Osteoblast (primary cell): Measurements from ENCODE around the gene CREB3. TPM values are rescaled to one million over a fixed set of nuclear protein-coding genes. Genes with fewer than 3 reads are reported as not detected.

Experiments used
- DNase-seq: peaks from one replicate; pipeline ENCODE4 v3.0.0; 2011; ENCODE audit warnings: low spot score, mixed read lengths; ENCODE audit not compliant: insufficient read length; ENCODE audit errors: missing footprints
- H2AFZ ChIP-seq: 2 replicates; pipeline ENCODE4 v1.6.0; 2011; ENCODE audit warnings: mild to moderate bottlenecking, low read length
- H3K27ac ChIP-seq: 2 replicates; pipeline ENCODE4 v1.5.1; 2011; ENCODE audit warnings: mild to moderate bottlenecking, low read depth, low read length, moderate library complexity
- H3K27me3 ChIP-seq: 2 replicates; pipeline ENCODE4 v1.6.0; 2012; ENCODE audit warnings: mild to moderate bottlenecking, control low read depth, inconsistent platforms, low read length, moderate library complexity; ENCODE audit not compliant: insufficient read depth
- H3K36me3 ChIP-seq: 2 replicates; pipeline ENCODE4 v1.5.1; 2011; ENCODE audit warnings: mild to moderate bottlenecking, low read length, control low read depth, moderate library complexity; ENCODE audit not compliant: insufficient read depth
- H3K4me1 ChIP-seq: 2 replicates; pipeline ENCODE4 v1.5.1; 2011; ENCODE audit warnings: mild to moderate bottlenecking, low read length, control low read depth, moderate library complexity; ENCODE audit not compliant: insufficient read depth
- H3K4me2 ChIP-seq: 2 replicates; pipeline ENCODE4 v1.6.0; 2011; ENCODE audit warnings: mild to moderate bottlenecking, low read length; ENCODE audit not compliant: insufficient read depth
- H3K4me3 ChIP-seq: fragments of 200-600 bp; sonication (generic); 3 replicates; pipeline ENCODE4 v1.5.1; 2012; ENCODE audit warnings: mild to moderate bottlenecking, low read length, inconsistent platforms; ENCODE audit not compliant: insufficient read depth
- H3K79me2 ChIP-seq: 2 replicates; pipeline ENCODE4 v1.6.0; 2012; ENCODE audit warnings: mild to moderate bottlenecking, low read length, control low read depth, inconsistent platforms; ENCODE audit not compliant: insufficient read depth
- H3K9me3 ChIP-seq: 2 replicates; pipeline ENCODE4 v1.5.1; 2011; ENCODE audit warnings: low read depth, low read length, control low read depth
- H4K20me1 ChIP-seq: 2 replicates; pipeline ENCODE4 v1.6.0; 2012; ENCODE audit warnings: mild to moderate bottlenecking, low read length, control low read depth; ENCODE audit not compliant: insufficient read depth
- total RNA-seq: library from RNA; depleted of rRNA; stranded (reverse); fragments of >200 nt; gene quantifications from 2 replicates; pipeline ENCODE4 v1.2.3, GENCODE V29; 2012
- TF ChIP-seq, protein P1 (sequence below): IDR thresholded peaks from 2 replicates; pipeline ENCODE4 v1.5.1; 2011; ENCODE audit warnings: mild to moderate bottlenecking, low read depth, low read length, moderate library complexity; ENCODE audit errors: extremely low read depth

The CREB3 gene
- total RNA-seq, 1 donor = 64.8 TPM

DNA sequence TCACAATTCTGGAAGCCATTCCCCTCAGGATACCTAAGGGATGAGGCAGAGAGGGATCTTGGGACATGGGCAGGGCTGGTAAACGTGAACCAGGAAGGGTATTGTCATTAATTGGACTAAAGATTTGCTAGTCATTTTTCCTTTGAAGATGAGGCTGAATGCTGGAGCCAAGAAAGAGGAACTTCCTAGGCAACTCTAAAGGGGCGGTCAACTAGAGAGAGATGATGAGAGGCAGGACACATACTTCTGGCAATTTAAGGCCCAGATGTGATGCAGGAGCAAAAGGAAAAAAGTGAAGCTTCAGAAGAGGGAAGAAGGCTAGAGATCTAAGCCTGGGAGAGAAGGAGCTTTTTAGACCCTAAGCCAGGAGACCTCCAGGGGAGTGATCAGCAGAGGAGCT, 11.0 kb downstream of the CREB3 start:
- Histone ChIP-seq H3K79me2 (peaks cover 58% of the 10 kb centered on the region), H3K36me3 (peaks cover 59% of the 10 kb centered on the region)

DNA sequence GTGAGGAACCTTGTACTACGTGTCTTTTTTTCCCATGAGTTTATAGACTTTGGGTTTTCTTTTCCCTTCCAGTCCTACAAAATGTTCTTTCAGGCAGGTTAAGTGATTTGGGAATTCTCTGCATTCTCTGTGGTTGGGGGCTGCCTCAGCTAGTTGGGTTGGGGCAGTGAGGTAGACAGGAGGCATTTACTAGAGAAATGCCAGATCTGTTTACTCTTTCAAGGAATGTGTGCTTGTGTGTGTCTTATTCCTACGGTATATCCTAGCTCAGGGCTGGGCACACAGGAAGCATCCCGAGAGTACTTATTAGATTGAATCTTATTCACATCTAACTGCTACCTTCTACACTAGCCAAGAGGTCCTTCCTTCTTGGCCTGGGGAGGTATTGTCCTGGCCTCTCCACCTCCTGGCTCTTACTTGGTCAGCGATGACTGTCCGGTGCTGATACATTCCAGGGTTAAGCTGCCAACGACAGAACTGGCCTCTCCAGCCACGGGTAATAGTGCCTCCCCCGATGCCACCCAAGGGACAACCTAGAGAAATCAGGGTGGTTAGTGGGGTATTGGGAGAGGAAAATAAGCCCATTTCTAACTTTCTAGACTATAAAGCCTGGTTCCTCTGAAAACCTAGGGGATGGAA, 11.5 kb downstream of the CREB3 start:
- H3K36me3 ChIP-seq = peaks cover 54% of the 10 kb centered on the region
- peaks cover 63% of the 10 kb centered on the region for H3K79me2 ChIP-seq
- H3K27me3 ChIP-seq = no peaks in the 10 kb centered on the region
- no peak overlapping the region for H2AFZ ChIP-seq
- H3K27ac ChIP-seq = no peak overlapping the region
- H3K4me2 ChIP-seq = no peak overlapping the region
- H3K4me1 ChIP-seq = peaks cover 22% of the 10 kb centered on the region
- DNase-seq = no peak
- H3K4me3 ChIP-seq = no peak overlapping the region
- no peaks in the 10 kb centered on the region for H3K9me3 ChIP-seq
- TF ChIP-seq, protein P1, sequence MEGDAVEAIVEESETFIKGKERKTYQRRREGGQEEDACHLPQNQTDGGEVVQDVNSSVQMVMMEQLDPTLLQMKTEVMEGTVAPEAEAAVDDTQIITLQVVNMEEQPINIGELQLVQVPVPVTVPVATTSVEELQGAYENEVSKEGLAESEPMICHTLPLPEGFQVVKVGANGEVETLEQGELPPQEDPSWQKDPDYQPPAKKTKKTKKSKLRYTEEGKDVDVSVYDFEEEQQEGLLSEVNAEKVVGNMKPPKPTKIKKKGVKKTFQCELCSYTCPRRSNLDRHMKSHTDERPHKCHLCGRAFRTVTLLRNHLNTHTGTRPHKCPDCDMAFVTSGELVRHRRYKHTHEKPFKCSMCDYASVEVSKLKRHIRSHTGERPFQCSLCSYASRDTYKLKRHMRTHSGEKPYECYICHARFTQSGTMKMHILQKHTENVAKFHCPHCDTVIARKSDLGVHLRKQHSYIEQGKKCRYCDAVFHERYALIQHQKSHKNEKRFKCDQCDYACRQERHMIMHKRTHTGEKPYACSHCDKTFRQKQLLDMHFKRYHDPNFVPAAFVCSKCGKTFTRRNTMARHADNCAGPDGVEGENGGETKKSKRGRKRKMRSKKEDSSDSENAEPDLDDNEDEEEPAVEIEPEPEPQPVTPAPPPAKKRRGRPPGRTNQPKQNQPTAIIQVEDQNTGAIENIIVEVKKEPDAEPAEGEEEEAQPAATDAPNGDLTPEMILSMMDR = no peak
- H4K20me1 ChIP-seq = peaks cover 33% of the 10 kb centered on the region

More for the DNA sequence above, 11.0 kb downstream of the CREB3 start:
- Histone ChIP-seq H2AFZ (no peak overlapping the region), H3K9me3 (no peaks in the 10 kb centered on the region), H4K20me1 (peaks cover 33% of the 10 kb centered on the region), H3K4me3 (no peak overlapping the region), H3K4me1 (peaks cover 22% of the 10 kb centered on the region), H3K27me3 (no peaks in the 10 kb centered on the region), H3K27ac (no peak overlapping the region), H3K4me2 (no peak overlapping the region)
- TF ChIP-seq, protein P1 = no peak
- DNase-seq = no peak

DNA sequence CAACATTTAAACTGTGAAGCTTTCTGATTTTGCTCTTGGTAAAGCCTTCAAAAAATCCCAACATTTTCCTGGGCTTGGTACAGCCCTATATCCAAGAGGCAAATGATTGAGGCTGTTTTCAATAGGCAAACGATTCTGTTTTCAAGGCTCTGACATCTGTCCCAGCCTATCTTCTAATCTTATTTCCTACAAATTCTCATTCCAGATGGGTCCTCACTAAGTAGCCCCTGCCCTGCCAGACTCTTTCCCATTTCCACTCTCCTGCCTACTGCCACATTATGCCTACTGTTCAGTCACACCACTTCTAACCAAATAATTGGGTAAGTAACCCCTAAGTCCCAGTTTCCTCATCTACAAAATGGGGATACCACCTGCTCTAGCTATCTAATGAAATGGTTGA, 13.1 kb downstream of the CREB3 start:
- peaks cover 33% of the 10 kb centered on the region for H4K20me1 ChIP-seq
- H3K36me3 ChIP-seq = peaks cover 38% of the 10 kb centered on the region
- no peaks in the 10 kb centered on the region for H3K9me3 ChIP-seq
- DNase-seq = no peak
- no peak overlapping the region for H2AFZ ChIP-seq
- H3K4me3 ChIP-seq = no peak overlapping the region
- peaks cover 75% of the 10 kb centered on the region for H3K79me2 ChIP-seq
- no peaks in the 10 kb centered on the region for H3K27me3 ChIP-seq
- H3K27ac ChIP-seq = no peak overlapping the region
- no peak overlapping the region for H3K4me2 ChIP-seq
- TF ChIP-seq, protein P1 = no peak
- peaks cover 28% of the 10 kb centered on the region for H3K4me1 ChIP-seq

DNA sequence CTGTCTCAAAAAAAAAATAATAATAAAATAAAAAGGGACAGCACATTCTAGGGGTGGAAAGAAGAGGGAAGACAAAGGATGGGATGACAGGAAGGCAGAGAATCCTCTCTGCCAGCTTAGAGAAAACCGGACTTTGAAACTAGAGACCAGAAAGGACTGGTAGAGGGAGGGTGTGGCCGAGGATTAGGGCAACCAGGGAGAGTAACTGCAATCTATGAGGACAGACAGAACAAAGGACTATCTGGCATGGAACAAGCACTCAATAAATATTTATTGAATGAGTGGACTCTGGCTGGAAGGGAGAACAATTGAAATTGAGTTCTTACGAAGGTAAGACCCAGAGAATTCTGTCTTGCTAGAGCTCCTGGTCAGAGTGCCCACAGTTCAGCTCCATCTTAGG, 14.1 kb downstream of the CREB3 start:
- Histone ChIP-seq H3K27ac (no peak overlapping the region), H3K4me3 (peak overlapping the region; percentile 92), H3K4me1 (peaks cover 28% of the 10 kb centered on the region), H4K20me1 (peaks cover 33% of the 10 kb centered on the region), H3K79me2 (peaks cover 75% of the 10 kb centered on the region), H3K36me3 (peaks cover 47% of the 10 kb centered on the region), H3K4me2 (peak overlapping the region; percentile 89), H3K9me3 (no peaks in the 10 kb centered on the region), H3K27me3 (no peaks in the 10 kb centered on the region), H2AFZ (no peak overlapping the region)
- TF ChIP-seq, protein P1 = no peak
- DNase-seq = no peak
